H9 (cell line): ENCODE measurements around the gene SSX2IP. TPM values are rescaled to one million over a fixed set of nuclear protein-coding genes. Genes with fewer than 3 reads are reported as not detected.

Experiments used
- DNase-seq: peaks from one replicate; pipeline ENCODE4 v3.0.0-alpha.2; 2017
- H2AFZ ChIP-seq: one replicate; pipeline ENCODE4 v1.6.1; 2013; ENCODE audit warnings: mild to moderate bottlenecking, low read length, control low read depth, moderate library complexity
- H2AK5ac ChIP-seq: 2 replicates; pipeline ENCODE4 v1.6.1; 2013; ENCODE audit warnings: low read length, control low read depth, mixed read lengths; ENCODE audit not compliant: insufficient read length
- H2BK120ac ChIP-seq: one replicate; pipeline ENCODE4 v1.6.1; 2013; ENCODE audit warnings: low read depth, mild to moderate bottlenecking, low read length, control low read depth, inconsistent platforms; ENCODE audit not compliant: poor library complexity, severe bottlenecking
- H2BK12ac ChIP-seq: 2 replicates; pipeline ENCODE4 v1.6.1; 2013; ENCODE audit warnings: low read length, control low read depth, mixed read lengths, low read depth; ENCODE audit not compliant: insufficient read length
- H2BK15ac ChIP-seq: 2 replicates; pipeline ENCODE4 v1.6.1; 2013; ENCODE audit warnings: low read depth, low read length, control low read depth
- H2BK20ac ChIP-seq: one replicate; pipeline ENCODE4 v1.6.1; 2013; ENCODE audit warnings: low read depth, mild to moderate bottlenecking, low read length, control low read depth, inconsistent platforms; ENCODE audit not compliant: poor library complexity, severe bottlenecking
- H2BK5ac ChIP-seq: 2 replicates; pipeline ENCODE4 v1.6.1; 2013; ENCODE audit warnings: low read length, control low read depth, mixed read lengths; ENCODE audit not compliant: insufficient read length
- H3K14ac ChIP-seq: 2 replicates; pipeline ENCODE4 v1.6.1; 2013; ENCODE audit warnings: low read length, control low read depth; ENCODE audit not compliant: insufficient read depth
- H3K18ac ChIP-seq: 2 replicates; pipeline ENCODE4 v1.6.1; 2013; ENCODE audit warnings: low read depth, mild to moderate bottlenecking, mixed read lengths, low read length, control low read depth; ENCODE audit not compliant: insufficient read length
- H3K23ac ChIP-seq: 2 replicates; pipeline ENCODE4 v1.6.1; 2013; ENCODE audit warnings: low read length, control low read depth, mixed read lengths, low read depth; ENCODE audit not compliant: insufficient read length
- H3K23me2 ChIP-seq: 2 replicates; pipeline ENCODE4 v1.6.1; 2013; ENCODE audit warnings: low read depth, mild to moderate bottlenecking, mixed read lengths, low read length, control low read depth; ENCODE audit not compliant: insufficient read length, poor library complexity, severe bottlenecking
- H3K27ac ChIP-seq: 2 replicates; pipeline ENCODE4 v1.5.1; 2013; ENCODE audit warnings: low read length, control low read depth, mixed read lengths, low read depth; ENCODE audit not compliant: insufficient read length
- H3K27me3 ChIP-seq: 2 replicates; pipeline ENCODE4 v1.6.1; 2013; ENCODE audit warnings: low read length, control low read depth, inconsistent platforms; ENCODE audit not compliant: insufficient read depth
- H3K4ac ChIP-seq: 2 replicates; pipeline ENCODE4 v1.6.1; 2013; ENCODE audit warnings: low read depth, mild to moderate bottlenecking, control low read depth, inconsistent platforms, low read length, moderate library complexity
- H3K4me1 ChIP-seq: 2 replicates; pipeline ENCODE4 v1.6.1; 2013; ENCODE audit warnings: low read length, control low read depth, inconsistent platforms; ENCODE audit not compliant: insufficient read depth
- H3K4me2 ChIP-seq: 2 replicates; pipeline ENCODE4 v1.6.1; 2013; ENCODE audit warnings: low read length, control low read depth, mixed read lengths; ENCODE audit not compliant: insufficient read length, insufficient read depth
- H3K56ac ChIP-seq: 2 replicates; pipeline ENCODE4 v1.6.1; 2013; ENCODE audit warnings: low read depth, mild to moderate bottlenecking, mixed read lengths, low read length, control low read depth; ENCODE audit not compliant: insufficient read length
- H3K79me1 ChIP-seq: 2 replicates; pipeline ENCODE4 v1.6.1; 2013; ENCODE audit warnings: low read depth, mild to moderate bottlenecking, moderate library complexity, low read length, control low read depth, inconsistent platforms; ENCODE audit not compliant: insufficient read depth, poor library complexity, severe bottlenecking
- H3K79me2 ChIP-seq: 2 replicates; pipeline ENCODE4 v1.6.1; 2013; ENCODE audit warnings: low read length, control low read depth, inconsistent platforms; ENCODE audit not compliant: insufficient read depth
- H3K9ac ChIP-seq: 2 replicates; pipeline ENCODE4 v1.6.1; 2013; ENCODE audit warnings: low read length, control low read depth, mixed read lengths; ENCODE audit not compliant: insufficient read length; ENCODE audit errors: extremely low read depth
- H3K9me3 ChIP-seq: one replicate; pipeline ENCODE4 v1.6.1; 2013; ENCODE audit warnings: low read depth, low read length, inconsistent platforms; ENCODE audit not compliant: control insufficient read depth
- H3T11ph ChIP-seq: one replicate; pipeline ENCODE4 v1.6.1; 2013; ENCODE audit warnings: mild to moderate bottlenecking, low read length, control low read depth, inconsistent platforms
- H4K20me1 ChIP-seq: one replicate; pipeline ENCODE4 v1.6.1; 2013; ENCODE audit not compliant: control insufficient read depth, insufficient read length, insufficient read depth
- H4K5ac ChIP-seq: 2 replicates; pipeline ENCODE4 v1.6.1; 2013; ENCODE audit warnings: low read depth, mild to moderate bottlenecking, mixed read lengths, low read length, control low read depth; ENCODE audit not compliant: insufficient read length
- H4K8ac ChIP-seq: replicated peaks from 2 replicates; pipeline ENCODE4 v1.6.1; 2013; ENCODE audit warnings: low read length, control low read depth, mixed read lengths, low read depth; ENCODE audit not compliant: insufficient read length
- H4K91ac ChIP-seq: 2 replicates; pipeline ENCODE4 v1.6.1; 2013; ENCODE audit warnings: low read depth, mild to moderate bottlenecking, moderate library complexity, mixed read lengths, low read length, control low read depth; ENCODE audit not compliant: insufficient read length
- H3K27ac Mint-ChIP-seq, 3 experiments: 2 replicates in 2 of 3; 3 replicates in 1 of 3; pipeline ENCODE4 v1.8.0; 2020 to 2021; ENCODE audit warnings: mixed read lengths in 3 of 3, mild to moderate bottlenecking in 1 of 3, moderate library complexity in 1 of 3
- H3K27me3 Mint-ChIP-seq: 2 replicates; pipeline ENCODE4 v1.8.0; 2021; ENCODE audit warnings: low read depth, mild to moderate bottlenecking, moderate library complexity, mixed read lengths
- H3K36me3 Mint-ChIP-seq, 3 experiments: 2 replicates in 2 of 3; 3 replicates in 1 of 3; pipeline ENCODE4 v1.8.0; 2020 to 2021; ENCODE audit warnings: low read depth in 3 of 3, mixed read lengths in 3 of 3; ENCODE audit not compliant: insufficient read depth in 1 of 3
- H3K4me1 Mint-ChIP-seq, 2 experiments: 2 replicates each; pipeline ENCODE4 v1.8.0; 2020; ENCODE audit warnings: mixed read lengths in 2 of 2
- H3K4me3 Mint-ChIP-seq, 2 experiments: 2 replicates in 1 of 2; 3 replicates in 1 of 2; pipeline ENCODE4 v1.8.0; 2020 to 2021; ENCODE audit warnings: mild to moderate bottlenecking in 2 of 2, mixed read lengths in 2 of 2, moderate library complexity in 1 of 2
- H3K9me3 Mint-ChIP-seq, 2 experiments: 2 replicates in 1 of 2; 3 replicates in 1 of 2; pipeline ENCODE4 v1.8.0; 2020; ENCODE audit warnings: mild to moderate bottlenecking in 2 of 2, mixed read lengths in 2 of 2, moderate library complexity in 1 of 2
- WGBS: extraction: QIAGEN DNeasy Blood & Tissue Kit; methylation state at CpG from one replicate; pipeline ENCODE4 v1.1.7; 2013; ENCODE audit warnings: missing lambda C conversion rate, low lambda C conversion rate, mixed read lengths; ENCODE audit not compliant: insufficient read length; ENCODE audit errors: extremely low coverage; 5-methylcytosine and 5-hydroxymethylcytosine counted together
- total RNA-seq: library from RNA; stranded (reverse); gene quantifications from 2 replicates; pipeline ENCODE4 v1.2.1, GENCODE V29; 2021
- TF ChIP-seq, protein P1 (sequence below): fragments of 200-600 bp; sonication (generic); conservative IDR thresholded peaks from 3 replicates; pipeline ENCODE4 v1.8.0; 2021; ENCODE audit warnings: antibody characterized with exemption, mild to moderate bottlenecking

Gene SSX2IP
- total RNA-seq, 1 experiment from 2014 or later = 19.6 TPM

DNA sequence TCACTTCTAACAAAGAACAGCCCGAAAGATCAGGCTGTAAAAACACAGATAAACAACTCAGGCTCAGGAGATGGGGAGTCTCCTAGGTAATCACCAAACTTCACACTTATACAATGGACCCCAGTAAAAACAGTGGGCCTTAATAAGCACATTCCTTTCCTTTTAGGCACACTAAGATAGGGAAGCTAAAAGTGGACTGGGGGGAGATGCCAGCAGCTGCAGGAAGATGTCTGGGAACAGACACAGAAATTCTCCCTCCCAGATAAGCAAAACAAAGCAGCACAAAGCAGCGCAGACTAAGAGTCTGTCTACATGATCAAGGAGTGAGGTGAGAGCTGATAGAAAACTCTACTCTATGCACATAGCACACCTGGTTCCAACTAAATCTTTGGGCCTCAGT lies 87.0 kb downstream of the SSX2IP start:
- TF ChIP-seq, protein P1, sequence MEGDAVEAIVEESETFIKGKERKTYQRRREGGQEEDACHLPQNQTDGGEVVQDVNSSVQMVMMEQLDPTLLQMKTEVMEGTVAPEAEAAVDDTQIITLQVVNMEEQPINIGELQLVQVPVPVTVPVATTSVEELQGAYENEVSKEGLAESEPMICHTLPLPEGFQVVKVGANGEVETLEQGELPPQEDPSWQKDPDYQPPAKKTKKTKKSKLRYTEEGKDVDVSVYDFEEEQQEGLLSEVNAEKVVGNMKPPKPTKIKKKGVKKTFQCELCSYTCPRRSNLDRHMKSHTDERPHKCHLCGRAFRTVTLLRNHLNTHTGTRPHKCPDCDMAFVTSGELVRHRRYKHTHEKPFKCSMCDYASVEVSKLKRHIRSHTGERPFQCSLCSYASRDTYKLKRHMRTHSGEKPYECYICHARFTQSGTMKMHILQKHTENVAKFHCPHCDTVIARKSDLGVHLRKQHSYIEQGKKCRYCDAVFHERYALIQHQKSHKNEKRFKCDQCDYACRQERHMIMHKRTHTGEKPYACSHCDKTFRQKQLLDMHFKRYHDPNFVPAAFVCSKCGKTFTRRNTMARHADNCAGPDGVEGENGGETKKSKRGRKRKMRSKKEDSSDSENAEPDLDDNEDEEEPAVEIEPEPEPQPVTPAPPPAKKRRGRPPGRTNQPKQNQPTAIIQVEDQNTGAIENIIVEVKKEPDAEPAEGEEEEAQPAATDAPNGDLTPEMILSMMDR = no peak
- Histone ChIP-seq H3K27me3 (no peaks in the 10 kb centered on the region; the same call in 1 of the 2 replicates), H2BK120ac (no peak overlapping the region), H3K4ac (no peak overlapping the region), H4K5ac (no peak overlapping the region), H4K8ac (no peak overlapping the region), H3K9ac (no peak overlapping the region), H2BK12ac (no peak overlapping the region), H3K9me3 (peaks cover 15% of the 10 kb centered on the region), H3K4me2 (no peak overlapping the region), H2BK5ac (no peak overlapping the region), H3K4me1 (no peaks in the 10 kb centered on the region), H2BK20ac (no peak overlapping the region), H2AFZ (no peak overlapping the region), H3K79me2 (no peaks in the 10 kb centered on the region), H2BK15ac (no peak overlapping the region), H4K91ac (no peak overlapping the region), H3K23me2 (no peaks in the 10 kb centered on the region), H3K14ac (no peak overlapping the region), H2AK5ac (no peak overlapping the region), H3K56ac (no peak overlapping the region), H3K79me1 (no peaks in the 10 kb centered on the region), H3K27ac (no peak overlapping the region), H3K23ac (no peak overlapping the region), H3K18ac (no peak overlapping the region), H4K20me1 (no peaks in the 10 kb centered on the region), H3T11ph (no peak overlapping the region)
- H3K36me3 Mint-ChIP-seq = peaks cover 20 to 30% (median 23%) of the 10 kb centered on the region in 3 experiments
- WGBS = no CpG with 5 or more reads among the region's 2 CpGs
- H3K4me3 Mint-ChIP-seq = no peak overlapping the region
- peaks cover 31 to 38% of the 10 kb centered on the region in 2 experiments for H3K9me3 Mint-ChIP-seq
- H3K27ac Mint-ChIP-seq = no peak overlapping the region
- peaks cover 16 to 20% of the 10 kb centered on the region in 2 experiments for H3K4me1 Mint-ChIP-seq
- no peak for DNase-seq
- H3K27me3 Mint-ChIP-seq = peaks cover 4% of the 10 kb centered on the region
